Pons (tissue), 1 donor: ENCODE measurements around the gene NCBP1.
"Not testable (repeated sequence)": the region's sequence is repeated elsewhere in the genome, so short reads cannot be mapped to it uniquely, and the experiment has no call there.

ENCODE experiments used
- DNase-seq: peaks from one replicate; pipeline ENCODE4 v3.0.0-alpha.2; 2016; ENCODE audit warnings: low spot score

NCBP1 gene

DNA sequence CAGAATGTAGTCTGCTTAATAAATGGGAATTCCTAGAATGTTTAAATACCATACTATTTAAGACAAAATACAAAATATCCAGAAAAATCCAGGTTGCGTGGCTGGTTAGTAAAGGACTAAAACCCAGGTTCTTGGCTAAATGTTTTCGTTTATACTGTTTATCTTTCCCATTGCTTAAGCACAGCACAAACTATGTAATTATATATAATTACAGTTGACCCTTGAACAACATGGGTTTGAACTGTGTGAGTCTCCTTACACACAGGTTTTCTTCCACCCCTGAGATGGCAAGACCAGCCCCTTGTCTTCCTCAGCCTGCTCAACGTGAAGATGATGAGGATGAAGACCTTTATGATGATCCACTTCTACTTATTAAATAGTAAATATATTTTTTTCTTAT lies 38.8 kb downstream of the NCBP1 start:
- DNase-seq = no peak

DNA sequence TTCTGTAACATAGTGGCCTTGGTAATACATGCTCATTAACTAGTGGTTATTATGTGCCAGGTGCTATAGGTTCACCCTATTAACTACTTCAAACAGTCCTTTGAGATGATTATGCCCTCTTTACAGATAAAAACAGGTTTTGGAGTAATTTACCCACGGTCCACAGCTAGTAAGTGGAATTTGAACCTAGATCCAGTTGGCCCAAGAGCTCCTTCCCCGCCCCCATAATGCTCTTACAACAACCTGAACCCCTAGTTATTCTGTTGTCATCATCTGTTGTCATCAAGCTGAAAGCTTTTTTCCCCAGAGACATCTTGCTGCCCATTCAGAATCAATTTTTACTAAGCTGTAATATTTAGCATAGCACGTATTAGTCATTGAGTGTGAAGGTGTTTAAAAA lies 40.3 kb downstream of the NCBP1 start:
- DNase-seq = no peak

DNA sequence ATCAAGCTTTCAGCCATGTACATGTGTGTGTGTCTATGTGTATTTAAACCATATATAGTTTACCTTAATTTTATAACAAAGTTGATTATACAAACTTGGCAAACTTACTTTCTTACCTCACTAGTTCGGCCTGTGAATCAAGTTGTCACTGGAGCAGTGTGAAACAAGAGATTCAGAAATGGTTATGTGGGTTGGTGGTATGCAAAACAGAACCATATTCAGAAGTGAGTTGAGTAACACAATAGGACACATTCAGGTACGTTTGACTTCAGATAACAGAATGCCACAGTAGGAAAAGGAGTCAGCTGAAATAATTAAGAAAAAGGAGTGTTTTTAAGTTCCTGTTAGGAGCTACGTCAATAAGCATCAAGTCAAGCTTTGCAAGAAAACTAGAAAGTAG lies 42.0 kb downstream of the NCBP1 start:
- DNase-seq = no peak

DNA sequence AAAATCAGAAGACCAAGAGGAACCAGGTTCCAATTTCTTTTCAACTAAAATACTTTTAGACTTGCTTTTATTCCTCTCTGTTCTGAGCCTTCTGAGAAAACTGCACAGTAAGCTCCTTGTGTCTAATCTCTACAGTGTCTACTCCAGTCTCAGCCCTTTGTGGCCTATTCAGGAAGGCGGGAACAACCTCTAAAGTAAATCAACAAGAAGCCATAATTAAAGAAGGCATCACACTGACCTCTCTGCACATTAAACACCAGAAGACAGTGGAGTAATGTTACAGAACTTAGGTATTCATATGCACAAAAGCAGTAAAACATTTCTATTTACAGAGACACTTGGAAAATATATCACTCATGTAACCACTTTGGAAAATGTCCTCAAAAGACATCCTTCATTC lies 48.6 kb downstream of the NCBP1 start:
- no peak for DNase-seq

DNA sequence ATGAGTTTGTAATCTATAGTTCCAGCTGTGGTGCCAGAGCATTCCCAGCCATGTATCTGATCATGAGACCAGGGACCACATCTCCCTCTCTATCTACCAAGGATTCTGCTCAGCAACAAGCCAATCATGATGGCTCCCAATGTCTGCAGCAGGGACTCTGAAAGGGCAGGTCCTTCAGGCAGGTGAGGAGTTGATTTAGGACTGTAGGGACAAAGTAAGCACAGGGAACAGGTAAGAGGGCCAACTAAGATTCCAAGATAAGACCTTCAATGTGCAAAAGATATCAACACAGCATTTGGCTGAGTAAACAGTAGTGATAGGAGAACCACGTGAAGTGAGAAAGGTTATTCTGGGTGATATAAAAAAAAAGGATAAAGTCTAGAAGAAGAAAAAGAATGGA lies 55.0 kb downstream of the NCBP1 start:
- no peak for DNase-seq

DNA sequence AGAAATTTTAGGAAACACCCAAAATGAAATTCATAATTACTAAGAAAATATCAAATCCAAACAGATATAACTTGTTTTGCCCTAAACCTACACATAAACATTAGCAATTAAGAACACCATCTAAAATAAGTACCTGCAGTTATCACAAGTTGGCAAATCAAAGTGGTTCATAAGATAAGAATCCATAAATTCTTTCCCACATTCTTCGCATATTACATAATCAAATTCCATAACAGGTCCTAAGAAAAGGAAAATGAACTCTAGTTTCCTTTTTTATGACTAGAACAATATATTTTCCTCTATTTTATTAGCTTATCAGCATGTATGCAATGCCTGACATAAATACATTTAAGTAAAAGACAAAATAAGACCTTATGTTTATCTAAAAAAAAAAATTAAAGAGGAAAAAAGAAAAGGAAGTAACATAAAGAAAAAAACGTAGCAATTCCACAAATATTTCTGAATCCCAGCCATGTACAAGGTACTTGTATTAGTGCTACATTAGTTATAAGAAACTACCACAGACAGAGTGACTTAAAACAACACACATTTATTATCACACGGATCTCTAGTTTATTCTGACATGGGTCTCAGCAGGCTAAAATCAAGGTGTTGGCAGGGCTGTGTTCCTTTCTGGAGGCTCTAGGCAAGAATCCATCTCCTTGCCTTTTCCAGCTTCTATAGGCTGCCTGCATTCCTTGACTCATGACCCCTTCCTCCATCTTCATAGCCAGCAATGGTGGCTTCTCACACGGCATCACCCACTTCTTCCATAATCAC lies 56.0 kb downstream of the NCBP1 start:
- DNase-seq = no peak

DNA sequence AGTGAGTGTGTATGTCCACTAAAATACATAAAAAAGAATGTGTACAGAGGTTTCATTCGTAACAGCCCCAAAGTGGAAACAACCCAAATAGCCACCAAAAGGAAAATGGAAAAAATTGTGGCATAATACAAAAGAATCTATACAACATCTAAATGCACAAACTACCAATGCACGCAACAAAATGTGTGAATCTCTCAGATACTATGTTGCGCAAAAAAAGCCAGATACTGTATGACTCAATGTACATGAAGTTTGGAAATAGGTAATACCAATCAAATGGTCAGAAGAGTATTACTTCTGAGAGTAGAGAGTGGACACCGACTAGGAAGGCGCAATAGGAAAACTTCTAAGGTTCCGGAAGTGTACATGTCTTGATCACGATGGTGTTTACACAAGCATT lies 61.1 kb downstream of the NCBP1 start:
- no peak for DNase-seq

DNA sequence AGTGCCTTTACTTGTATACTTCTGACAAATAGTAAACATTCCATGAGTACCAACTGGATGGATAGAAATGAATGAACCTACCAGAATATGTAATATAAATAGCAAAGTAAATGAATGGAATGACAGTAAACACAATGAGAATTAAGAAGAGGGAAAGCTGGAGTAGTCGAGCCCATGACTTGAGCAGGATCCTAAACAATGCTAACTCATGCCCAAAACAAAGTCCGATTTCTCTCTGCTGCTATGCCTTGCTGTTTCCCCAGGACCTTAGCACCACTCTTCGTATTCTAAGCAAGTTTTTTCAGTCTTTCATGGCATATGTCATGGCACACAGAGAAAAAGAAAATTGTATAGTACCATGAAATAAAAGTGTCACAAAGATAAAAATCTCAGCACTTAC lies 61.8 kb downstream of the NCBP1 start:
- no peak for DNase-seq

DNA sequence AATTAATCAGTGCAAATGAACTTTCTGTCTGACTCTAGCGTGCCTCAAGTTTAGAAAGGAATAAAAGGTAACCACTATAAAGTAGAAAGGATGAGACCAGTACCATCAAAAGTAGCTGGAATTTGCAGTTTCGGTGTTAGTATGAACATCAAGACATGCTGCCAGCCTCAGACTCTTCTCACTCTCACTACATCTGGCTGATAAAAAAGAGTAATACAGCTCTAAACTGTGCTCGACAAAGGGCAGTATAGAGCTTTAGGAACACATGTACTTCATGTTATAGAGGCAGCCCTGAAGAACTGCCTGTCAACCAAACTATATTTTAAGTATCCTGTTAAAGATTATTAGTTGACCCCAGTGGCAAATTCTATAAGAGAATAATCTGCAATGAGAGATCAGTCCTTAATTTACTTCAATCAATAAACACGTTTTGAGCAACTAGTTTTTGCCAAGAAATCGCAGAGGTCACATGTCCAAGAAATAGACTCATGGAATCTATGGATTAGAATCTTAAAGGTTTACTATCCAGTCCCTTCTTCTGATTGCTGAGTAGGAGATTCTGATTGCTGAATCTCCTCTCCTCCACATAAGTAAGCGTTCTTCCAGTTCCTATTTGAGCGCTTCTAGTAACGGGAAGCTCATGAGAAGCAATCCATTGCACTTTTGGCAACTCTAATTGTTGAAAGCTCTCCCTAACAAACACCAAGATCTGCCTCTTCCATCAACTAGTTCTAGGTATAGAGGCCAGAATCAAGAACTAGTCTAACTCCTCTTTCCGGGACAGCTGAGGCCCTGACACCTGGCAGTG lies 62.6 kb downstream of the NCBP1 start:
- DNase-seq = peak; percentile 73

DNA sequence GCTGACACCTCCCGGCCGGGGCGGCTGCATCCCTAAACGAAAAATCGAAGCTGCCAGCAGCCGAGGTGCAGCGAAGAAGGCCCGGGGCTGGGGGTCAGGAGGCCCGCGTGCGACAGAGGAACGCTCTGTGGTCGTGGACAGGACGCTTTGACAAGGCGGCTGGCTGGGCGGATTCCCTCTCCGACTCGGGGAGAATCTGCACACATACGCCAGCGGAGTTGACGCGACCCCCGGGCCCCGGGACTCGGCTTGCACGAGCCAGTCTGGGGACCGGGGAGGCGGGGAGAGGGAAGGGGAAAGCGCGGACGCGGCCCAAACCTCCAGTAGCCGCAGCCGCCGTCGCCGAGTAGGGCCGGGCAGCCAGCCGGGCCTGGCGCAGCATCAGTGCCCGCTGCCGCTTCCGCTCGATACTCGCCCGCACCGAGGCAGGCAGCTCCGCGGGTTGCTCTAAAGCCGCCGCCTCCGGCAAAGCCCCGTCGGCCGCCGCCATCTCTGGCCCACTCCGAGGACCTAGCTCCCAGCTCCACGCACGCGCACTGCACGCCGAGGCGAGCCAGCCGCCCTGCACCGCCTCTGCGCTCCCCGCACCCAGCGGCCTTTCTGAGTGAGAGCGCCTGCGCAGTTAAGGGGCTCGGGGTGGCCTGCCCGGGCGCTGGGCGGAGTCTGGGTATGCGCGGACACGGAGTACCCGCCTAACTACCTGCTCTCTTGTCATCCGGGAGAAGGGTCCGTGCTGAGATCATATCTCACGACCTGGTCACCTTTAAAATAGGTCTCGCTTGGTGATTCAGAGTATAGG lies 63.4 kb downstream of the NCBP1 start, which contains the start of gene XPA:
TSS of gene XPA (minus strand) at position 538 of the 799 bp plus-strand sequence. CDS start at position 490, 48 bp downstream.
- DNase-seq = peak; percentile 94

DNA sequence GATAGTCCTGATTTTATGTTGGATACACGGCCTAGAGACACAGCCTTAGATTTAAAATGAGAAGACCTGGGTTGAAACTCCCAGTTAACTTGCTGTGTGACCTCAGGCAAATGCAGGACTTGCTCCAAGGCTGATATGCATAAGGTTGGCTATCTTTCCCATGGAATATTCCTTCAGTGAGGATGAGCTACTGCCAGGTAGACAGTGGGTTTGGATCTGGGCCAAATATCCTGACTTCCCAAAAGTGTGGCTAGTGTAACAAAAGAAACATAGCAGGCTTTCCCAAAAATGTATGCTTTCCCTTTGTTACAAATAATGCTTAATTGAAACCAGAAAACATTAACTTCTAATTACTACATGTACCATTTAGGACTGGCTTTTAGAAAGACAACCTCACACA lies 64.2 kb downstream of the NCBP1 start:
- peak; percentile 41 for DNase-seq

DNA sequence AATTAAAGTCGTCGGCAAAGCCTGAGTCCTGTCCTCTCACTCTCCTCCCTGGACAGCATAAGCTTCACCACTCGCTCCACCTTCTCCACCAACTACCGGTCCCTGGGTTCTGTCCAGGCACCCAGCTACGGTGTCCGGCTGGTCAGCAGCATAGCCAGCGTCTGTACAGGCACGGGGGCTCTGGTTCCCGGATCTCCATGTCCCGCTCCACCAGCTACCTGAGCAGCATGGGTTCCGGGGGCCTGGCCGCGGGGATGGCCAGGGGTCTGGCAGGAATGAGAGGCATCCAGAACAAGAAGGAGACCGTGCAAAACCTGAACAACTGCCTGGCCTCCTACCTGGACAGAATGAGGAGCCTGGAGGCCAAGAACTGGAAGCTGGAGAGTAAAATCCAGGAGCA lies 65.2 kb downstream of the NCBP1 start:
- no peak for DNase-seq

DNA sequence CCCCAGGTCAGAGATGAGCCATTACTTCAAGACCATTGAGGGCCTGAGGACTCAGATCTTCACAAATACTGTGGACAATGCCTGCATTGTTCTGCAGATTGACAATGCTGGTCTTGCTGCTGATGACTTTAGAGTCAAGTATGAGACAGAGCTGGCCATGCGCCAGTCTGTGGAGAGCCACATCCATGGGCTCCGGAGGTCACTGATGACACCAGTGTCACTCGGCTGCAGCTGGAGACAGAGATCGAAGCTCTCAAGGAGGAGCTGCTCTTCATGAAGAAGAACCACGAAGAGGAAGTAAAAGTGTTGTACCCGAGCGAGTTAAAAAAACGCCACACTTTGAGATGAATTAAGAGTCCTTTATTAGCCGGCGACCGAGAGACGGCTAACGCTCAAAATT lies 65.7 kb downstream of the NCBP1 start:
- peak; percentile 64 for DNase-seq

DNA sequence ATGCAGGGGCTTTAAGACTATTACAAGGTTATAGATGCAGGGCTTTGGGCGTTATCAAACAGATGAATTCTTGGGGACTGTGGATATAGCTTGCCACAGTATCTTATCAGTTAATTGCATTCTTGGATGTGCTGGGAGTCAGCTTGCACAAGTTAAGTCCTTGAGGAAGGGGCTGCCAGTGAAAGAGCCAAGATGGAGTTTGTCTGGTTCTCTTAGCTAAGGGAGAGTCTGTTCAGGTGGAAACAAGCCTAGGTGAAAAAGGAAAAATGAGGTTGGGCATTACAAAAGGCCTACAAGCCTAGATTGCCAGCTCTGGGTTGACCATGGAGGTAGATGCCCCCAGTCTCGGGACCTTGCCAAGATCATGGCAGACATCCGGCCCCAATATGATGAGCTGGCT lies 66.2 kb downstream of the NCBP1 start:
- DNase-seq = not testable (repeated sequence)

DNA sequence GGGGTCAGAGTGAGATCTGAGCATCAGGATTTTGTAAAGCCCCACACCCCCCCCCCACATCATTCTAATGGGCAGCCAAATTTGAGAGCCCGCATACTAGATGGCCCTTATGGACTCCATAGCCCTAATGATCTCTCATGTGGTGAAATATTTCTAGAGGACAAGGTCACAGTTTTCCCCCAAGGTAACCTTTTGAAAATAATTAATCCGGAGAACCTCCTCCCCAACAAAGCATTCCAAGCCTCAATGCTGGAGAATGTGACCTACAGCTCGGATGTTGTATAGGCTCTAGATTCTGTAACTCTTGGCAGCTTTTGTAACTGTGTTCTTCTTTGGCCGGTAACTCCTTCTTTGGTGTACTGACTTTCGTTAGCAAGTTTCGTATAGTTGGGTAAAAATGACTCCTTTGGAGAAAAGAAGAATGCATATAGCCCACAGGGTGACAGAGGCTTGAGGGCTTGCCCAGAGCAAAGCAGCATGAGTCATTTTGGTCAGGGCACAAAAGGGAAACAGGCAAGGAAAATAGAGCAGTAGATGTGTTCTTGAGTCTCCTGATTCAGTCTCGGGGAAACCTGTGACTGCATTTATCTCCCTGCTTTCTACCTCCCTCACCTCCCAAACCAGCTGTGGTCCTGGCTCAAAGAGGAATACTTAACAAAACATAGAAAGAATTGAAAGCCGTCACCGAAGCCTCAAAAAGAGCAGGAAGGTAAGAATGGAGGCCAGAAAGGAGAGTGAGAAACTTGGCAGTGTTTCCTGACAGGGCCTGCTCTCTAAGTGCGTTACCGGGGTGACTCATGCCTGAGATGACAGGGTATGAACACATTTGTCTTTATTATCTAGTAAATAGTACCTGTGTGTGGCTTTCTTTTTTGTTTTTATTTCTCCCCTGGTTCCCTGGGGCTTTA lies 70.1 kb downstream of the NCBP1 start:
- DNase-seq = no peak

DNA sequence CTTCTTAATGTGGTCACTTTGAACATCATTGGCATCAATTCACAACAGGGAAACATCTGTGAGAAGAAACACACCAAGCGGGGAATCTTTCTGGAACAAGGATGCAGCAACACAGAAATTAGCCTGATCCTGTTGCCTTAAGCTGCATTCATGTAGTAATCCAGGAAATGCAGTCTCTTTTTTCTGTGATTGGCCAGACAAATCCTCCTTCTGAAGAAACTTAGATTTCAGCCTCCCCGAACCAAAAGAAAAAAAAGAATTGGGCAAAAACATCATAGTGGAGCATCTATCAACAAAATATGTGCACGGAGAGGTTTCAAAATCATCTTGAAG lies 70.7 kb downstream of the NCBP1 start:
- no peak for DNase-seq

DNA sequence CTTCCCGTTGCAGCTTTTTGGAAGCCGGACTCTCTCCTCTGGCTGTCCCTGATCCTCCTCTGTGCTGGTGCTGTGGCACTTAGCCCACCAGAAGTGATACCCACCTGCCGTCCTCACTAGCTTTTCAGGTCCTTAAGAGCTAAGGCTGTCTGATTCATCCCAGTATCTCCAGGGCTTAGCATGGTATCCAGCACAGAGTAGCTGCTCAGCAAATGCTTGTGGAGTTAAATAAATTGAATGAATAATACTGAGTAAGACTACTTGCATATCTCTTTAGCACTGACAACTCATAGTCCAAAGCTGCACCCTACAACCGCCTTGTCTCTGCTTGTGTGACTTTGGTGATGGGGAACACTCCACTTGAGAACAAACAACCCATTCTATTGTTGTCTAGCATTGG lies 71.2 kb downstream of the NCBP1 start:
- DNase-seq = no peak

DNA sequence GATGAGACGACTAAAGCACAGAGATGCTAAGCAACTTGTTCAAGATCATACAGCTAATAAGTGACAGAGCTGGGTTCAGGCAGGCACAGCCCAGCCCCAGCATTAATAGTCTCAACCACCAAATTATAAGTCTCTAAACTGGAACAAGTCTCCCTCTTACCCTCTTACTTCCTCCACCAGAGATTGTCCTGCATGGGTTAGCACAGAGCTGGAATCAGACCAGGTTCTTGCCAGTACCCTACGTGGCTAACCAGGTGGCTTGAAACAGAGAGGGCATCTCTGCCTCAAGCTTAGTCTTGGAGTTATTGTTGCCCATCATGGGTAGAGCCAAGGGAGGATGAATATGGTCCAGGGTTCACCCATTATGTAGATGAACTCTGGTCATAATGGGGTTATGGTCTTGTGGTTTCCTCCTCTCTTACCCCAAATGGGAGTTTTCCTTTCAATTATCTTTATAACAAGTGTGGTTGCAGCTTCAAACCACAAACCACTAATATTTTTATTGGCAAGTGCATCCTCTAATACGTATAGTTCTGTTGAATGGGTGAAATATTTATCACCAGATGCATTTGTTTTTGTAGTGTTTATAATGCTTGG lies 71.8 kb downstream of the NCBP1 start:
- DNase-seq = no peak

DNA sequence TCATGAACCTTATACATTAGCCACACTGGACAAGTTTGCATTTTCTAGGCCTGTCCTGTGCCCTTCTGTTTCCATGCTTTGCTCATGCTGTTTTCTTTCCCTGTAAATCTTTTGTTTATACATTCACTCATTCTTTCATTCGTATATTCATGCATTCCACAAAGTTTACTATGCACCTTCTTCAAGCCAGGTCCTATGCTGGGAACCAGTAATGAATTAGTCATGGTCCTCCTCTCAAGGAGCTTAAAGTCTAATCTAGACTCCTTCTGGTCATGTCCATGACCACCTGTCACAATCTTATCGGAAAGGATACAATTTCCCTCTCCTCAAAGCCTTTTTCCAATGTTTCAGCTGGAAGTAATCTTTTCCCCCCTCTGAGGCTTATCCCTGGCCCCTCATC lies 72.6 kb downstream of the NCBP1 start:
- DNase-seq = no peak

DNA sequence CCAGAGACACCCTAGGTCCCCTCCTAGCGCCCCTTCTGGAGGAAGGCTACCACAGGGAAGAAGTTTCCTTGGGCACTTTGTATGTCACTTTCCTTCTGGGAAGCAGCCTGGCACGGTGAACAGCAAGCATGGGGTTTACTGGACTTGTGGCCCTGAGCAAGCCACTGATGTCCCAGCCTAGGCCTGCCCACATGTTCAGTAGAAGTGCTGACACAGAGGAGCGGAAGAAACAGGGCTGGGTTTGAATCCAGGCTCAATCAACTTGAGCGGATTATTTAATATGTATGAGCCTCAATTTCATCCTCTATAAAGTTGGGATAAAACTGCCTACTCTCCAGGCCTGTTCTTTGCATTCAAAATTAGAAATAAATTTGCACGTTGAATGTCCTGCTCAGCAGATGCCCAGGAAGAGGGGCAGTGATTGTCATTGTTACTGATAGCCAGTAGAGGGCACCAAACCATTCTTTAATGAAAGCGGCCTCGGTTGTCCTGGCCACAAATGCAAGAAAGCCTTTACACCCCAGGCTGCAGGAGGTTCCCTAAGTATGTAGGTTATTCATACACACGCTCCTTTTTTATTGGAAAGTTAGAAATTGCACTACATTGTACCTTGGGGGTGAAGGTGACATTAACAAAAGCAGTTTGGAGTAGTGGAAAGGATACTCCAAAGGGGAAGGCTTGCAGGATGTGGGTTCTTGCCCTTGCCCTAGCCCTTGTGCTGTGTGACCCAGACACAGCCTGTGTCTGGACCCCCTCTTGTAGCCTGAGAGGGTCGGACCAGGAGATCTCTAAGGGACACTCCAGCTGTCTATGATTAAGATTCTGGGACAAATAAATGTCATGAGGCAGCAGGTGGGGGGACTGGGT lies 77.0 kb downstream of the NCBP1 start:
- peak; percentile 74 for DNase-seq
